Tibial nerve (tissue), 4 donors: Measurements from ENCODE around the gene CDH4.

Source experiments
- EP300 ChIP-seq, 2 donors: sonication (generic); formaldehyde crosslinking; IDR thresholded peaks; one replicate each; pipeline ENCODE4 v1.6.1; 2017; ENCODE audit warnings: antibody characterized with exemption in 2 of 2, mild to moderate bottlenecking in 1 of 2
- POLR2A ChIP-seq, 2 donors: fragments of 450-650 bp; IDR thresholded peaks; one replicate each; pipeline ENCODE4 v1.6.1; 2017; ENCODE audit warnings: antibody characterized with exemption in 2 of 2, mild to moderate bottlenecking in 2 of 2, moderate library complexity in 2 of 2
- TF ChIP-seq, protein P1 (sequence below), 5 experiments: fragments of 200-600 bp in 3 of 5; fragments of 450-650 bp in 2 of 5; sonication (generic) in 3 of 5; IDR thresholded peaks; one replicate each; pipeline ENCODE4 v1.5.1; 2016 to 2019; ENCODE audit warnings: antibody characterized with exemption in 5 of 5, mild to moderate bottlenecking in 3 of 5, moderate library complexity in 2 of 5

DNA sequence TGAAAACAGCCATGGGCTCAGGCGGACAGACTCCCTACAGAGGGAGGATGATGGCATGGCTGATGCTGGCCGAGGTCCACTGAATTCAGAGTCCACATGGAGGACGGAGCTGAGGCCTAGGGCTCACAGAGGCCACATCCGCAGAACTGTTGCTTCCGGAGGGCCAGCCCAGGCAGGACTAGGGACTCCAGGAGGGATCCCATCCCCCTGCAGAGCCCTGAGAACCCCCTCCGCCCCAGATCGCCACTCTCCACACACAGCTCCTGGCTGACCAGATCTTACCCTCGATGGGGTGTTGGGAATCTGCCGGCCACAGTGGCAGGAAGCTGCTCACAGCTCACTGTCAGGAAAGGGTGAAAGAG lies 414.4 kb downstream of the CDH4 start:
- TF ChIP-seq, protein P1, sequence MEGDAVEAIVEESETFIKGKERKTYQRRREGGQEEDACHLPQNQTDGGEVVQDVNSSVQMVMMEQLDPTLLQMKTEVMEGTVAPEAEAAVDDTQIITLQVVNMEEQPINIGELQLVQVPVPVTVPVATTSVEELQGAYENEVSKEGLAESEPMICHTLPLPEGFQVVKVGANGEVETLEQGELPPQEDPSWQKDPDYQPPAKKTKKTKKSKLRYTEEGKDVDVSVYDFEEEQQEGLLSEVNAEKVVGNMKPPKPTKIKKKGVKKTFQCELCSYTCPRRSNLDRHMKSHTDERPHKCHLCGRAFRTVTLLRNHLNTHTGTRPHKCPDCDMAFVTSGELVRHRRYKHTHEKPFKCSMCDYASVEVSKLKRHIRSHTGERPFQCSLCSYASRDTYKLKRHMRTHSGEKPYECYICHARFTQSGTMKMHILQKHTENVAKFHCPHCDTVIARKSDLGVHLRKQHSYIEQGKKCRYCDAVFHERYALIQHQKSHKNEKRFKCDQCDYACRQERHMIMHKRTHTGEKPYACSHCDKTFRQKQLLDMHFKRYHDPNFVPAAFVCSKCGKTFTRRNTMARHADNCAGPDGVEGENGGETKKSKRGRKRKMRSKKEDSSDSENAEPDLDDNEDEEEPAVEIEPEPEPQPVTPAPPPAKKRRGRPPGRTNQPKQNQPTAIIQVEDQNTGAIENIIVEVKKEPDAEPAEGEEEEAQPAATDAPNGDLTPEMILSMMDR (IDR thresholded peaks at IDR 0.05) = no peak
- TF ChIP-seq POLR2A (IDR thresholded peaks at IDR 0.05) (no peak), EP300 (IDR thresholded peaks at IDR 0.05) (no peak)
